GM12892 (cell line): ENCODE results near the gene CACNA1C.

ENCODE experiments used
- DNase-seq: peaks from one replicate; pipeline ENCODE4 v3.0.0; 2011; ENCODE audit not compliant: insufficient read length
- FAIRE-seq: peaks from 2 replicates; lab custom pipeline; 2011; peaks lifted over from hg19 to GRCh38; lab: Jason Lieb, UNC
- POLR2A ChIP-seq: IDR thresholded peaks from 2 replicates; pipeline ENCODE4 v1.6.1; 2011; ENCODE audit warnings: low read depth, low read length, control low read depth
- POLR2AphosphoS5 ChIP-seq: IDR thresholded peaks from 2 replicates; pipeline ENCODE4 v1.6.1; 2011; ENCODE audit warnings: low read depth, low read length, control low read depth
- TAF1 ChIP-seq: IDR thresholded peaks from 2 replicates; pipeline ENCODE4 v1.6.1; 2011; ENCODE audit warnings: low read depth, mild to moderate bottlenecking, control low read depth, low read length, borderline replicate concordance

The CACNA1C gene

DNA sequence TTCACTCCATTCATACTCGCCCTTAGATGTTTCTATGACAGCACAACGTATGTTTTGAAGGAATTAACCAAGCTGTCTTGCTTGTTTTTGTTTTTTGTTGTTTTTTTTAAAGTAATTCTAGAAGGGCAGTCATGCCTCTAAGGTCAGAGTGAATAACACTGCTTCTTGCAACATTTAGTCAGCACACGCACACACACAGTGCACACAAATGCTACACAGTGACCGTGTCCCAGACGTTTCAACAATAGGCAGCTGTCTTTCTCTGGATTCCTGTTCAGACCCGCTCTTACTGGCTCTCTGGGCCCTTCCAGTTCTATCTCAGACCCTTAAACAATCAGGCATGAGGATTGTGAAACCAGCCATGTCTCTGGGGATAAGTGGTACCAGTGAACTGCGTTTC is 391.0 kb downstream of the CACNA1C start:
- no peak for FAIRE-seq
- TF ChIP-seq POLR2A = no peak
- no peak for TF ChIP-seq TAF1
- TF ChIP-seq POLR2AphosphoS5 = no peak
- DNase-seq = no peak

DNA sequence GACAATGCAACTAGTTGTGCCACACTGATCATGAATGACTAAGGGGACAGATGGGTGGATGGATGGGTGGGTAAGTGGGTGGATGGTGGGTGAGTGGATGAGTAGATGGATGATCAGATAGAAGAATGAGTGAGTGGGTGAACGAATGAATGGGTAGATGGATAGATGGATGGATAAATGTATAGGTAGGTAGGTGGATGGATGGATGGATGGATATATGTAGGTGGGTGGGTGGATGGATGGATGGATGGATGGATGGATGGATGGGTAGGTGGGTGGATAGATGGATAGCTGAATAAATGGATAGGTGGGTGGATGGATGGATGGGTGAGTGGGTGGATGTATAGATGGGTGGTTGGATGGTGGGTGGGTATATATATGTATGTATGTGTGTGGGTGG is 393.2 kb downstream of the CACNA1C start:
- TF ChIP-seq TAF1 = no peak
- TF ChIP-seq POLR2AphosphoS5 = no peak
- no peak for TF ChIP-seq POLR2A
- FAIRE-seq (no peak), DNase-seq (no peak)

DNA sequence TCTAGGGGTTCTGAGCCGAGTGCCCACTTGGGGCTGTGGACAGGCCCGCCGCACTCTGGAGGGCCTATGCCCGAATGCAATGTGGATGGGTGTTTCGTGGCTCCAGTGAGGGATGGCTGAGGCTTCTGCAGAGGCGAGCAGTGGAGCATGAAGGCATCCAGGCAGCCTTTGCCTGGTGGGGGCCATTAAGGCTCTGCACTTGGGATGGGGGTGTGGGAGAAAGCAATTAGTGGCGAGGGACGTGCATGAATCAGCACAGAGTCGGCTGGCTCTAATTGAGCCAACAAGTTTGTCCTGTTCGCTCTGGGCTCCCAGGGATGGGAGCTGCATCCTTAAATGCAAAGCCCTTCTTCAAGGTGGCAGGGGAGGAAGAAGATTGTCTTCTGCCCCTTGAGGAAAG is 395.1 kb downstream of the CACNA1C start:
- TF ChIP-seq POLR2A (no peak), POLR2AphosphoS5 (no peak), TAF1 (no peak)
- DNase-seq (no peak), FAIRE-seq (no peak)

DNA sequence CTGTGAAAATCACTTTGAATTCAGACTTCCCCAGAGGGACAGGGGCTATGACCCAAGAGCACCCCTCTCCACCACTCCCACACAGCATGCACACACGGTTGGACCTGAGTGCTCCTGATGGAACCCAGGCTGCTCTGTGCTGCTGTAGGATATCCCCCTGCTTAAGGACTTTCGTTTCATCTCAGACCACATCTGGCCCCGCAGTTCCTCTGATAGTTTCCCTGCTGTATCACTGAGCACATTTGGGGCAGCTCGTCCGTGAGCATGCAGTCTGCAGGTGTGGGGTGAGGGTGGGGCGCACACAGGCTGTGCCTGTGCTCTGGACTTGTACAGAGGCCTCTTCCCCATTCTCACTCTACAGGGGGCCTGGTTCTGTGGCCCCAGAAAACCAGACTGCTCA is 396.8 kb downstream of the CACNA1C start:
- TF ChIP-seq TAF1 = no peak
- no peak for TF ChIP-seq POLR2AphosphoS5
- no peak for TF ChIP-seq POLR2A
- no peak for DNase-seq
- FAIRE-seq = no peak

DNA sequence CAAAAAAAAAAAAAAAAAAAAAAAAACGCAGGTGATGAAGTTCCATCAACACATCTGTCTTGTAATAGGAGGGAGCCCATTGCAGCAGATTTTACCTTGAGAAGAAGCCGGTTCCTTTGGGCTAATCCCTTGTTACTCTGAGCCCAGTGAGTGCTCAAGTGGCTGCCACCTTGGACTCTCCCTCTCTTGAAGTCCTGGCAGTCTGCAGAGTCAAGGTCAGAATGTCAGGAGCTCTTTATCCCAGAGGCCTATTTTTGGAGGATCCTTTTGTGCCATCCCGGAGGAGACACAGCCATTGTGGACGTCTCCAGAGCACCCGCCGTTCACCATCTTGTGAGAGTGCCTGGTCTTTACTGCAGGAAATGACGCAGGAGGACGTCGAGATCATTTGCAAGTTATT is 397.8 kb downstream of the CACNA1C start:
- no peak for TF ChIP-seq TAF1
- TF ChIP-seq POLR2AphosphoS5 = no peak
- TF ChIP-seq POLR2A = no peak
- no peak for DNase-seq

DNA sequence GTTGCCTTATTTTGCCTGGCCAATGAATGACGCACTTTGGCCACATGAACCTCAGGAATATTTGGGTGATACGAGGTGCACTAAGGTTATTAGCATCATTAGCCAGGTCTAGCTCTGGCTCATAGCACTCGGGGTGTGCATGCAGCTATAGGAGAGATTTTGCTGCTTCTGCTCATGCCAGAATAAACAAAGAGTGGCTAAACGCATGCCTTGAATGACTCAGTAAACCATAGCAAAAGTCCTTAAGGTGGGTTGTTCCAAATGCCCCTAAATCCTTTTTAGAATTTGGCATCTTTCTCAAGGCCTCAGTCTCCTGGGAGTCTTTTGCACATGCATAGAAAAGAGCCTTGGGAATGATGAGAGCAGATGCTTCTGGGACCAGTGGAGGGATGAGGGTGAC is 398.2 kb downstream of the CACNA1C start:
- DNase-seq = no peak
- no peak for FAIRE-seq
- TF ChIP-seq TAF1 (no peak), POLR2A (no peak), POLR2AphosphoS5 (no peak)

More for the DNA sequence above, 397.8 kb downstream of the CACNA1C start:
- FAIRE-seq = no peak

DNA sequence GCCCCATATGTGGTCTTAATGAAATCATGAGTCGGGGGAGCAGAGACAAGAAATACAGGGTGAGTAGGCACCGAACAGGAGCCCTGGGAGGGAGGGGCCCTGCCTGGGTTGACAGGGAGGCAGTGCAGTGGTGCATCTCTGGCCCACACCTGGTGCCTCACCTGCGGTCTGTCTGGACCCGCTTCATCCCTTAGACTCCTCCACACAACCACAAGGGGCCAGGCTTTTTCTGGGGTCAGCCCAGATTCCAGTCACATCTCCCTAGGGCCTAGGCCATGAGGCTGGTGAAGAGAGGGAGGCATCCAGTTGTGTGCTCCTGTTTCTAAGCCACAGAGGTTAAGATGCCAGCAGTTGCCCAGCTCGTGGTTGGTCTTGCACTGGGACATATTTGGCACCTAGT is 398.7 kb downstream of the CACNA1C start:
- no peak for FAIRE-seq
- TF ChIP-seq POLR2AphosphoS5 (no peak), TAF1 (no peak), POLR2A (no peak)
- DNase-seq = no peak

DNA sequence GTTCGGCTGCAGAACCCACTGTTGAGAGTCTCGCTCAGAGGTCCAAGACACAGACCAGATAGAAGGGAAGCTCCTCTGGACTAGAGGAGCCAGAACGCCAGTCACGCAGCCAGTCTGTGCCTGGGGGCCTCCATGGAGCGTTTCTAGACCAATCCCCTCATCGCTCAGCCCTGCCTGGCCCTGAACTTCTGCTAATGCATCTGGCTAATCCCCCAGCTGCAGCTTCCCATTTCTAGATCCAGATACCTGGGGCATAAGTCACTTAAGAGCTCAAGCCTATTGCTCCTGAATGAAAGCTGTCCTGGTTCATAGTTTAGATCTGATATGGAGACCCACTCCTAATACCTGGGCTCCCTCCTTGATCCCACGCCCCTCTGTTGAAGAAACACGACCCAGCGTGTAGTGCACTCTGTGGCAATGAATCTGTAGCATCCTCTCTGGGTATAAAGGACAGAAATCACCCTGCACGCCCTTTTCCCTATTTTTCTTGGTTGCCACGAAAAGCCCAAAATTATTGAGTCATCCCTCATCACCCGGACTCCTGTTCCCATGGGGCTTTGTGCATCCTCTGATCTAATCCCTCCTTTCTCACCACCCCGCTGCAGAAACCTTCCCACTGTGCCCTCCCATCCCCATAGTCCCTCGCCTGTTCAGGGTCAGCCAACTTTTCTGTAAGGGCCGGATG is 400.4 kb downstream of the CACNA1C start:
- FAIRE-seq (no peak), DNase-seq (no peak)

DNA sequence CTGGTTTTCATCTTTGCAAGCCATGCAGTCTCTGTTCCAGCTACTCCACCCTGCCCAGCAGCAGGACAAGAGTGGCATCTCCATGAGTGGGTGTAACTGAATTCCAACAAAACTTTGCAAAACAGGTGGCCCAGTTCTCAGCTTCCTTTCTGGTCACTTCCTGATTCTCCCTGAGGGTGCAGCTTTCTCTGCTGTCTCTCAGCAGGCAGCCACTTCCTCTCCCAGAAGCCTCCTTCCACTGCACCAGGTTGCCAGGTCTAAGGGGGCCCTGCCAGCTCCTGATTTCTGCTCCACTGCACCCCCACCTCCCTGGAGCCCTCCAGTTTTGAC is 400.9 kb downstream of the CACNA1C start:
- no peak for FAIRE-seq
- no peak for DNase-seq
- TF ChIP-seq POLR2AphosphoS5 (no peak), POLR2A (no peak), TAF1 (no peak)

More for the DNA sequence above, 400.4 kb downstream of the CACNA1C start:
- TF ChIP-seq POLR2A (no peak), POLR2AphosphoS5 (no peak), TAF1 (no peak)

DNA sequence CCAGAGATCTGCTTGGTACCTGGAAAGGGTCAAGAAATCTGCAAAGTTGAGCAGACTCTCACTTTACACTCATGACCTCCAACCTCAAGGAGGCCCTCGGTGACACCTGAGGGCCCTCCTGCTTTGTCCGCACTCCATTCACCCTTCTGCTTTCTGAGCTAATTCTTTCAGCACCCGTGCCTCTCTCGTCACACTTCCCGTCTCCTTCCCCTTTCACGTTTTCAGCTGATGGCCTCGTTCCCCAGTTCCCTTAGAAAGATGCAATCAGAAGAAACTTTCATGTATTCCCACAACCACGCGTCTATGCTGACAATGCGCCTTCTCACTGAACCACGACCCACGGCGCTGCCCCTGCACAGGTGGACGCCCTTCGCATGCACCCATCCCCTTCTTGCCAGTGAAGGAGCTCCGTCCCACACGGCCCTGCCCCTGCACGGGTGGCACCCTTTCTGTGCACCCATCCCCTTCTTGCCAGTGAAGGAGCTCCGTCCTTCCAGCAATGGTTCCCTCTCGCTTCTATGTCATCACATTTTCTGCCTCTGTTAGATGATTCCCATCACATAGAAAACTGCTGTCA is 401.9 kb downstream of the CACNA1C start:
- FAIRE-seq (no peak), DNase-seq (no peak)
- no peak for TF ChIP-seq POLR2A
- TF ChIP-seq POLR2AphosphoS5 = no peak
- TF ChIP-seq TAF1 = no peak

DNA sequence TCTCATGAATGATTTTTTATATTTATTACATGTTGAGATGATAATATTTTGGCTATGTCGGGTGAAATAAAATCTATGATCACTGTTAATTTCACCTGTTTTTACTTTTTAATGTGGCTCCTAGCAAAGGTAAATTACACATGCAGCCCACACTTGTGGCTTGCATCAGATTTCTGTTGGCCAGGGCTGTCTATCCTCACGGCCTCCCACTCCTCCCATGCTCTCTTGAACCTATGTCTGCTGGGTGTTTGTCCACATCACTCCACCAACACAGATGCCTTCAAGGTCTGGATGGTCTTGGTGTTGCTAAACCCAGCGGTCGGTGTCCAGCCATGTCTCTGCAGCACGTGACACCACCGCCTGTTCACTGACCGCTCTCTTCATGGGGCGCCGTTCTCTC is 402.6 kb downstream of the CACNA1C start:
- FAIRE-seq (no peak), DNase-seq (no peak)
- TF ChIP-seq POLR2A = no peak
- no peak for TF ChIP-seq POLR2AphosphoS5
- TF ChIP-seq TAF1 = no peak
